ENCODE data around the gene C1orf122. TPM values are rescaled to one million over a fixed set of nuclear protein-coding genes. Genes with fewer than 3 reads are reported as not detected.

Gene C1orf122
- total RNA-seq, 1 donor from 2014 or later, result 51.8 TPM

- Histone ChIP-seq H3K4me3 (no peak overlapping the region), H3K27ac (no peak overlapping the region), H3K36me3 (peaks cover 0 to 65% of the 10 kb centered on the region in 2 donors), H3K27me3 (no peaks in the 10 kb centered on the region), H3K4me1 (no peaks in the 10 kb centered on the region), H3K9me3 (no peaks in the 10 kb centered on the region)
- no peak for DNase-seq (ENCODE audit: extremely low spot score in 2 of 2)
- intact Hi-C loops (cut with DNase I), result no loop called here
- no peak for TF ChIP-seq POLR2A (IDR thresholded peaks at IDR 0.05)
- TF ChIP-seq CTCF (IDR thresholded peaks at IDR 0.05), result no peak
- no peak for TF ChIP-seq POLR2AphosphoS5 (IDR thresholded peaks at IDR 0.05; ENCODE audit: insufficient read depth in 1 of 2, low read depth in 1 of 2)
Observed at GRCh38 chr1:37831809-37832208, 24.2 kb downstream of the C1orf122 start.

GRCh38 chr1:37836788-37837187 is 29.2 kb downstream of the C1orf122 start:
- H3K9me3 ChIP-seq, result no peaks in the 10 kb centered on the region
- DNase-seq (ENCODE audit: extremely low spot score in 2 of 2), result no peak
- H3K27ac ChIP-seq, result no peak overlapping the region
- intact Hi-C loops (cut with DNase I), result no loop called here
- H3K4me3 ChIP-seq, result no peak overlapping the region
- TF ChIP-seq POLR2AphosphoS5 (IDR thresholded peaks at IDR 0.05; ENCODE audit: insufficient read depth in 1 of 2, low read depth in 1 of 2) (no peak), POLR2A (IDR thresholded peaks at IDR 0.05) (no peak), CTCF (IDR thresholded peaks at IDR 0.05) (no peak)
- peaks cover 0 to 73% of the 10 kb centered on the region in 2 donors for H3K36me3 ChIP-seq
- H3K4me1 ChIP-seq, result peaks cover 11% of the 10 kb centered on the region
- no peaks in the 10 kb centered on the region for H3K27me3 ChIP-seq

- DNase-seq (ENCODE audit: extremely low spot score in 2 of 2), result no peak
- peaks cover 0 to 44% of the 10 kb centered on the region in 2 donors for H3K36me3 ChIP-seq
- H3K27me3 ChIP-seq, result no peaks in the 10 kb centered on the region
- H3K27ac ChIP-seq, result no peak overlapping the region
- intact Hi-C loops (cut with DNase I), result no loop called here
- no peak overlapping the region for H3K4me3 ChIP-seq
- H3K4me1 ChIP-seq, result peaks cover 11% of the 10 kb centered on the region
- no peak for TF ChIP-seq CTCF (IDR thresholded peaks at IDR 0.05)
- TF ChIP-seq POLR2A (IDR thresholded peaks at IDR 0.05), result no peak
- no peak for TF ChIP-seq POLR2AphosphoS5 (IDR thresholded peaks at IDR 0.05; ENCODE audit: insufficient read depth in 1 of 2, low read depth in 1 of 2)
- H3K9me3 ChIP-seq, result no peaks in the 10 kb centered on the region
Observed at GRCh38 chr1:37839676-37840075, 32.1 kb downstream of the C1orf122 start.

GRCh38 chr1:37840711-37841110 is 33.1 kb downstream of the C1orf122 start:
- no peak for TF ChIP-seq CTCF (IDR thresholded peaks at IDR 0.05)
- no peak for TF ChIP-seq POLR2A (IDR thresholded peaks at IDR 0.05)
- no peak for TF ChIP-seq POLR2AphosphoS5 (IDR thresholded peaks at IDR 0.05; ENCODE audit: insufficient read depth in 1 of 2, low read depth in 1 of 2)
- Histone ChIP-seq H3K4me3 (no peak overlapping the region), H3K27me3 (no peaks in the 10 kb centered on the region), H3K36me3 (peaks cover 0 to 34% of the 10 kb centered on the region in 2 donors), H3K27ac (no peak overlapping the region), H3K9me3 (no peaks in the 10 kb centered on the region), H3K4me1 (peaks cover 19% of the 10 kb centered on the region)
- no peak for DNase-seq (ENCODE audit: extremely low spot score in 2 of 2)
- intact Hi-C loops (cut with DNase I), result no loop called here

GRCh38 chr1:37841652-37842051 is 34.1 kb downstream of the C1orf122 start:
- intact Hi-C loops (cut with DNase I), result no loop called here
- TF ChIP-seq POLR2A (IDR thresholded peaks at IDR 0.05) (no peak), CTCF (IDR thresholded peaks at IDR 0.05) (no peak), POLR2AphosphoS5 (IDR thresholded peaks at IDR 0.05; ENCODE audit: insufficient read depth in 1 of 2, low read depth in 1 of 2) (no peak)
- Histone ChIP-seq H3K4me1 (peaks cover 29% of the 10 kb centered on the region), H3K27me3 (no peaks in the 10 kb centered on the region), H3K27ac (no peak overlapping the region), H3K4me3 (no peak overlapping the region), H3K9me3 (no peaks in the 10 kb centered on the region), H3K36me3 (peaks cover 0 to 28% of the 10 kb centered on the region in 2 donors)
- no peak for DNase-seq (ENCODE audit: extremely low spot score in 2 of 2)
